GM12891 (cell line): Measurements from ENCODE around the gene GPAT3.
"Not testable (repeated sequence)": the region's sequence is repeated elsewhere in the genome, so short reads cannot be mapped to it uniquely, and the experiment has no call there.

Experiments used
- PAX5 ChIP-seq: IDR thresholded peaks from 2 replicates; pipeline ENCODE4 v1.6.1; 2011; ENCODE audit warnings: low read length, moderate library complexity, mild to moderate bottlenecking; ENCODE audit not compliant: insufficient read depth, severe bottlenecking
- POLR2A ChIP-seq: IDR thresholded peaks from 2 replicates; pipeline ENCODE4 v1.6.1; 2011; ENCODE audit warnings: low read depth, low read length, control low read depth
- POLR2AphosphoS5 ChIP-seq: IDR thresholded peaks from 2 replicates; pipeline ENCODE4 v1.6.1; 2011; ENCODE audit warnings: low read depth, low read length, control low read depth

- not testable (repeated sequence) for TF ChIP-seq POLR2AphosphoS5, POLR2A, PAX5
These were observed 26.7 kb upstream of the GPAT3 start for GRCh38 chr4:83509156-83509585.
